IPS-NIHi11 (cell line): ENCODE results near the gene TTC22.
A peak's percentile ranks its signal among the peaks of the same experiment; 100 is the strongest.
"Not testable (repeated sequence)": the region's sequence is repeated elsewhere in the genome, so short reads cannot be mapped to it uniquely, and the experiment has no call there.

ENCODE experiments used
- DNase-seq: peaks from one replicate; pipeline ENCODE4 v3.0.0; 2012; ENCODE audit warnings: mixed read lengths, low spot score

The TTC22 gene

DNA sequence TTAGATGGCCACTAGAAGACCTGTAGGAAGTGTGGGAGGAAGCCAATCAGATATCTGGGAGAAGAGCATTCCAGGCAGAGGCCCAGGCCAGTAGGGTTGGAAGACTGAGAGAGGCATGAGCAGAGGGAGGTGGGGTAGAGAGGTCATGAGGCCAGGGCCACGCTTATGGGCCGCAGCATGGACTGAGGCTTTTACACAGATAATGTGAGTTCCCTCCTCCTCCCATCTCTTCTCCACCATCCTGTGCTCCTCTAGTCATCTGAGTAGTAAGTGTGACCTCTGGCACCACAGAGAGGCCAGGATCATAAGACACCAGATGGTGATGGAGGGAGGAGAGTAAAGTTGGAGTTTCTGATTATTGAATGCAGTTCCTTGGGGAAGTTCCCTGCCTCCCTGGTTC lies 17.1 kb downstream of the TTC22 start:
- no peak for DNase-seq

DNA sequence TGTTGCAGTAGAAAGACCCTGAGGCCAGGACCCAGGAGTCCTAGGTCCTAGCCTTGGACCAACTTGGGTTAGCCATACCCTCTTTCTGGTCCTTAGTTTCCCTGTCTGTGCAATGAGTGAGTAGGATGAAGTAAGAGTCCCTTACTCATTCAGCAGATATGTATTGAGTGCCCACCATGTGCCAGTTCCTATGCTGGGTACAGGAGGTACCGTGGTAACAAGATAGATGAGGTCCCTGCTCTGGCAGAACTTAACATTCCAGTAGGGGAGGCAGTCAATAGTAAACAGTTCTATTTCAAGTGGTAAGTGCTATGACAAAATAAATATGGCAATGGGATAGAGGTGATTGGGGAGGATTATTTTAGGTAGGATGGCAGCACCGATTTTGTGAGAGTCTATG lies 18.5 kb downstream of the TTC22 start:
- no peak for DNase-seq

- no peak for DNase-seq
Observed at GRCh38 chr1:54782156-54782555, 19.0 kb downstream of the TTC22 start.

DNA sequence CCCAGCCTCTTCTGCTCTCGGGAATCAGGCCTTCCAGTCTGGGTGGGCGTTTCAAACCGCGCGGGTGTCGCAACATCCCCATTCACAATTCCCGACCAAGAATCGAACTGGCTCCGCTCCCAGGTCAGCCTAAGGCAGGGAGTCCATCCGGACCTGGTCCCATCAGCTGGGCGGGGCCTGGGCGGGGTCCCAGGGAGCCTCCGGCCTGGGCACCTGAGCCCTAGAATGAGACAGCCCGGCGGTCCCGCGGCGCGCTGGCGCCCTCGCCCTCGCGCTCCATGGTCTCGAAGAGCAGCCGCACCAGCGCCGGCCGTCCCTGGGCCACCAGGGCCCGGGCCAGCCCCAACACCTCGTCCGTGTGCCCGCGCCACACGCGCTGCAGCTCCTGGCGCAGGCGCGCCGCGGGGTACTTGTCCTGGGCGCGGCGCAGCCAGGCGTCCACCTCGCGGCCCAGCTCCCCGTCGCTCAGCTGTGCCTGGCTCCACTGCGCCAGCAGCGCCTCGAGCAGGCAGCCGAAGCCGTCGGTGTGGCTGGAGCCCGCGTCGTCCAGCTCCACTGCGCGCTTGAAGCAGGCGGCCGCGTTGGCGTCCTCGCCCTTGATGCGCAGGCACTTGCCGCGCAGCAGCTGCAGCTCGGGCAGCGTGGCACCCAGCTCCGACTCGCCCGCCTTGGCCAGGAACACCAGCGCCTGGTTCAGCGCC lies 19.9 kb downstream of the TTC22 start:
- DNase-seq, result peak; percentile 73

DNA sequence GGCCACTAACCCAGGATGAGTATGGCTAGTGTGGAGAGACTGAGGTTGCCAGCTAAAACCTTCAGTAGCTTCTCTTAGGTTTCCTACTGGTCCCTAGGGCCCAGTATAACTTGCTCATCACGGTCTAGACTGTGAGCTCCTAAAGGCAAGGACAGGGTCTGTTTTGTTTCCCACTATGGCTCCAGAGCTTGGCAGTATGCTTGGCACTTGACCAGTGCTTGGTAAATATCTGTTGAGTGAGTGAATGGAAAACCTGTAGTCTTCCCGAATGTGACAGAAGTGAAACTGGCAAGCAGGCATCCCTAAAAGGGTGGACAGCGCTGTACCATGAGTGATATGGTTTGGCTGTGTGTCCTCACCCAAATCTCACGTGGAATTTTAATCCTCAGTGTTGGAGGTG lies 23.7 kb downstream of the TTC22 start:
- DNase-seq, result no peak

DNA sequence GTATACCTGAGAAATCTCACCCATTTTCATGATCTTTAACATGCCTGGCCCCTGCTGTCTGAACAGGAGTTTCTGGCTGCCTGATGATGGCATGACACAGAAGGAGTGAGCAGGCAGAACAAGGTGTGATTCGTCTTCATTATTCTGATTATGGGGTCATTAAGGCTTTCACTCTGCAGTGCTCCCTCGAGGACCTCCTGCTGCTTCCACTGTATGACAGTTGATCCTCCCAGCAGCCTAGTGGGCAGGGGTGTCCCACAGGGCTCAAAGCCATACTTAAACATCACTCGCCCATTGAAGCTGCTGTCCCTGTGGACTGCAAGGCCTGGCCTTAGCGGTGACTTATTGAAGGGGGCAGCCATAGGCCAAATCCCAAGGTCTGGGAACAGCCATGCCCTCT lies 24.1 kb downstream of the TTC22 start:
- DNase-seq, result no peak

DNA sequence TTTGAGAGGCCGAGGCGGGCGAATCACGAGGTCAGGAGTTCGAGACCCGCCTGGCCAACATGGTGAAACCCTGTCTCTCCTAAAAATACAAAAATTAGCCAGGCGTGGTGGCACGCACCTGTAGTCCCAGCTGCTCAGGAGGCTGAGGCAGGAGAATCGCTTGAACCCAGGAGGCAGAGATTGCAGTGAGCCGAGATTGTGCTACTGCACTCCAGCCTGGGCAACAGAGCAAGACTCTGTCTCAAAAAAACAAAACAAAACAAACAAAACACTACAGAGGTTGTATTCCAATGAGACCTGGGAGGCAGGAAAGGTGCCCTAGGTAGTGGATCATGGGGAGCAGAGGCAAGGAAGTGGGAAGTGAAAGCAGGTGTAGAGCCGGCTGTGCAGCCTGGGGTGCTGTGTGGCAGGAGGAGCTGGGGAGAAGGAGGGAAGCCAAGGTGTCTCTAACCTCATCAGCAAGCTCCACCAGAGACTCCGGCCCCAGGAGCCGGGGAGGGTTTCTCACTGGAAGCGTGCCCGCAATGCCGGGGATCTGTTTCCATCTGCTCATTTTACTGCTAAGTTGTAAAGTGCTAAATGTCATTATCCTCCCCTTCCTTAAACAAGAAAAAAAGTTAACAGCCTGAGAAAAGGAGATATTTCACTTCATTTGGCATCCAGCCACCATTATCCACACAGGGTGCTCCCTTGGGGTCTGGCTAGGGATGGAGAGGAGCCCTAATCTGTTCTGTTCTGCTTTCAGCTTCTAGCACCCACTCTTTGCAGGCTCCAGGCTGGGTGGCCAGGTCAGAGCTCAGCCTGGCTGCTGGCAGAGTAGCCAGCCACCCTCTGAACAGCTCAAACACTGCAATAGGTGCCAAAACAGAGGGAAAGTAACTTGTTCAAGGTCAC lies 25.0 kb downstream of the TTC22 start:
- not testable (repeated sequence) for DNase-seq

- DNase-seq, result peak; percentile 92
Observed at GRCh38 chr1:54774820-54775498, 26.2 kb downstream of the TTC22 start.

GRCh38 chr1:54772951-54773350 lies 28.2 kb downstream of the TTC22 start:
- no peak for DNase-seq

- DNase-seq, result no peak
Observed at GRCh38 chr1:54768093-54768492, 33.0 kb downstream of the TTC22 start.

- DNase-seq, result no peak
Observed at GRCh38 chr1:54767526-54767925, 33.6 kb downstream of the TTC22 start.

DNA sequence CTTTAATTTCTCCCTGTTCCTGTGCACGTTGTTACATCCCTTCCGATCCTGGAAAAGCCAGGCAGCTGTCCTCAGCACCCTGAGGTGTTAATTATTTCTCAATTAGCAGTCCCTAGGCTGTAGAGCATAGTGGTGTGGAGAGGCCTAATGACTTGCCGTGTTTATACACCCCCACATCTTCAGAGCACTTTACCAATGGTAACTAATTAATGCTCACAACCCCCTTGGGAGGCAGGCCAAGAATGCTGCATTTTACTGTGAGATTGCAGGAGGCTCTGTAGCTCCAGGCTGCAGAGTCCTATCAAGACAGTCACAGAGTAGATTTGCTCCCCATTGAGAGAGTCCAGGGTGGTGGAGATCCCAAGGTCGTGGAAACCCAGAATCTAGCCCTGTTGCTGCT lies 34.4 kb downstream of the TTC22 start:
- no peak for DNase-seq

DNA sequence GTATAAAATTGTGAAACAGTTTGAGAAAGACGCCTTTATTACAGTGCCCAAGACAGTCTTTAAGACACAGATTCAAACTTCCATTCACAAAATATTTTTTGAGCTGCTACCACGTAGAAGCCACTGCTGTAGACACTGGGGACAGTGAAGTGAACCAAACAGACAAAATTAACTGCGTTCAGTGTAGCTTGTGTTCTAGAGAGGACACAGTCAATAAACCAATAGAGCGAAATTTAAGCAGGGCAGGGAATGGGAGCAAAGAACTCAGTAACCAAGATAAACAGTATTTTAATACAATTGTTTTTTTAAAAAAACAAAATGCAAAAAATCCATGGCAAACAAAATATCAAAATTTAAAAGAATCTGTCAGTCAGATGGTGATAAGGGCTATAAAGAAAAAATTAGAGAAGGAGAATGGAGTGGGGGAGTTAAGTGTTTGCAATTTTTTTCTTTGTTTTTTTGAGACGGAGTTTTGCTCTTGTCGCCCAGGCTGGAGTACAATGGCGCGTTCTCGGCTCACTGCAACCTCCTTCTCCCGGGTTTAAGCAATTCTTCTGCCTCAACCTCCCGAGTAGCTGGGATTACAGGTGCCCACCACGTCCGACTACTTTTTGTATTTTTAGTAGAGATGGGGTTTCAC lies 36.1 kb downstream of the TTC22 start:
- DNase-seq, result no peak

DNA sequence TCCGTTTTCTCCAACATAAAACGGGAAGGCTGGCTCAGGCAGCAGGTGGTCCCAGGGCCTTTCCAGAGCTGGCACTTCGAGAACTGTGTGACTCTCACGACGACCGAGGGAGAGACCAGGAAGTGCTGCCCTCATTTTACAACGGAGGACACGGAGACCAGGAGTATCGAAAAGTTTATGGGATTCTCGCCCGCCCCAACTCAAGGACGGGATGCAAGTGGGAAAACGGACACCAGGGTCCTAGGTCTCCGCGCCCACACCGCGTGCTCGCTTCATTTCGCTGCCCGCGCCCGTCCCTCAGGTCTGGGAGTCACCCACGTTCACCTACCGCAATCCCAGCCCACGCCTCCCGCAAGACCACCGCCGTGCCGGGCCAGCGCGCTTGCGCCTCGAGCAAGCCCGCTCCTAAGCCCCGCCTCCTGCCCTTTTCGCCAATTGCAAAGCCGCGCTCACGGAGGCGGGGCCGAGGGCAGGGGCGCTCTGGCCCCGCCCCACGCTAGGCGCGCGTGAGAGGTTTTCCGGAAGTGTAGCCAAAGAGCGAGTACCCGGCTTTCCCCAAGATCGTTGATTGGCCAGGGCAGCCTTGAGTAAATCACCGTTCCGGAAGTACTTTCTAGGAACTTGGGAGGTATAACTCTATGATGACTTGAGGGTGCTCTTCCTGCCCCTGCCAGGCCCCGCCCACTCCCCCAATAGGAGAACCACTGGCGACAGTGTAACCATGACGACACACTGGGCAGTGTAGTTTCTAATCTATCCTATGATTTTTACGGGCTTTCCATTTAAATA lies 36.8 kb downstream of the TTC22 start, which contains the start of gene PARS2:
PARS2 (minus strand) TSS at position 391 of the 789 bp plus-strand sequence. CDS start 5,362 bp downstream, outside the sequence.
- peak; percentile 100 for DNase-seq

GRCh38 chr1:54763816-54764132 lies 37.3 kb downstream of the TTC22 start:
- peak; percentile 38 for DNase-seq

DNA sequence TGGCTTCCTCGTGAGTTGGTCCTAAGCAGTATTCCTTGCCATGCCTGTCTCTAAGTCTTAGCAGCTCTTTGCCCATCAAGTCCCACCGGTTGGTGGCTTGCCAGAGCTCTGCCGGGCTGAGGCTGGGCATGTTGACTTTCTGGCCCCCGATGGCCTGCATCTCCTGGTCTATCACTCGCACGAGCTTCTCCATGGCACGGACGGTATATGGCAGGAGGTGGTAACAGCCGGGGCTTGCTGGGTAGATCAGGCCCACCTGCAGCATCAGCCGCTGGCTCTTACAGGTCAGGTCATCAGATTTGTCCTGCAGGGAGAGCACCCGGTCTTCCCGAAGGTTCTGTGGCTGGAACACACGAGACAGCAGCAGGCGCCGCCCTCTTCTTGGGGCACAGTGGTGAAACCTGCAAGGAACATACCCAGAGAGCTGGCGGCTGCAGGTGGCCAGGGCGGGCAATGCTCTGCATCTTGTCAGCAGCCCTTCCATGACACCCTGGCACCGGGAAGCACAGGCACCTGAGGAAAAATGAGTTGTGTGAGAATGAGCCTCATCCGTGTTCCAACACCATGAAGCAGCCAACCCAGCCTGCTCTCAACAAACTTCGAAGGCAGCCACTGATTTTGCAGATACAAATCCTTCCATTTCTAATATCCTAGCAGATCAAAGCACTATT lies 42.3 kb downstream of the TTC22 start:
- no peak for DNase-seq

DNA sequence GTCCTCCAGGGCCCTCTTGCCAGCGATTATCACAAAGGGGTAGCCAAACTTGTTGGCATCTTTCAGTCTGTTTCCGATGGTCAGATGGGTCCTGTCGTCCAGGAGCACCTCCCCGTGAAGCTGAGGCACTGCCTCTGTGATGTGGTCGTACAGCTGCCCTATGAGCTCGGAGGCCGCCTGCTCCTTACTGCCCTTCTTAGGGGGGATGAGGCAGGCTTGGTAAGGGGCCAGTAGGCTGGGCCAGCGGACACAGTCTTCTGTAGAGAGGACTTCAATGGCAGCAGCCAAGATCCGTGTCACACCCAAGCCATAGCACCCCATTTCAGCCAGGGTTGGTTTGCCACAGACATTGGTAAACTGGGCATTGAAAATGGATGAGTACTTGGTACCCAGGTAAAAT lies 43.3 kb downstream of the TTC22 start:
- DNase-seq, result no peak

GRCh38 chr1:54754486-54755285 lies 46.4 kb downstream of the TTC22 start:
- DNase-seq, result no peak

DNA sequence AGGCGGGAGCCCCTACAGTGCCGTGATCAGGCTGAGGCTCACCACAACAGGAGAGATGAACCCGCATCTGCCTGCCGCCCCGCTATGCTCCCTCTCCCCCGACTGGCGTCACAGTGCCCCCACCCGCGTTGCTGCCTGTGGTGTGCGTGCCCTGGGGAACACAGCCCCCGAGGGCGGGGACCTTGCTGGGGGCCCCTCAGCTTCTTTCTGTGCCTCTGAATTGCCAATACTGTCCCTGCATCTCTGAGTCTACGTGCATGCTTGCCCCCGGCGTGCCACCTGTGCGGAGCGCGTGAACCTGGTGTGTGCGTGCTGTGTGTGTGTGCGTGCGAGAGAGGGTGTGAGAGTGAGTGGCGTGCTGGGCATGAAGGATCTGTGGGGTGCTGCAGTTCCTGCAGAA lies 47.1 kb downstream of the TTC22 start:
- DNase-seq, result no peak

DNA sequence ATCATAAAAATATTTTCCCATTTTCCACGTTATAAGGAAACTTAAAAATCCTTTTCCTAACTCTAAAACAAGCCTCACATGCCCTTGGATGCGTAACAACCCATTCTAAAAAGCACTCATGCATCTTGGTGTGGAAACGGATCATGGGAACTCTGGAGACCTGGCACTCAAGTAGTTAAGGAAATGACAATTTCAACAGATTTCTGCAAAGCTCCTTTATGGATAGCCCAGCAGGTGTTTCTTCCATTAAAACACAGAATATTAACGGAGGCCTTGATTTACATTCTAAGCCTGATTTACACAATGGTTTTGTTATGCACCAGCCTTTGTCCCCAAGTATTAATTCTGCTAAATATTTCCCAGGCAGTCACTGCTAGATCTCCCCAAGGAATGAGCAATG lies 49.7 kb downstream of the TTC22 start:
- DNase-seq, result no peak
